Peyer's patch (tissue), 4 donors: ENCODE results near the gene DNAH14.

ENCODE experiments used
- POLR2A ChIP-seq, 2 donors: fragments of 450-650 bp; IDR thresholded peaks; one replicate each; pipeline ENCODE4 v1.5.1; 2017; ENCODE audit warnings: antibody characterized with exemption in 2 of 2, mild to moderate bottlenecking in 2 of 2, moderate library complexity in 2 of 2
- TF ChIP-seq, protein P1 (sequence below), 6 experiments: fragments of 450-650 bp in 4 of 6; fragments of 200-600 bp in 2 of 6; sonication (generic) in 1 of 6; IDR thresholded peaks; one replicate each; pipeline ENCODE4 v1.5.1; 2017 to 2019; ENCODE audit warnings: antibody characterized with exemption in 6 of 6, mild to moderate bottlenecking in 3 of 6, moderate library complexity in 1 of 6

DNA sequence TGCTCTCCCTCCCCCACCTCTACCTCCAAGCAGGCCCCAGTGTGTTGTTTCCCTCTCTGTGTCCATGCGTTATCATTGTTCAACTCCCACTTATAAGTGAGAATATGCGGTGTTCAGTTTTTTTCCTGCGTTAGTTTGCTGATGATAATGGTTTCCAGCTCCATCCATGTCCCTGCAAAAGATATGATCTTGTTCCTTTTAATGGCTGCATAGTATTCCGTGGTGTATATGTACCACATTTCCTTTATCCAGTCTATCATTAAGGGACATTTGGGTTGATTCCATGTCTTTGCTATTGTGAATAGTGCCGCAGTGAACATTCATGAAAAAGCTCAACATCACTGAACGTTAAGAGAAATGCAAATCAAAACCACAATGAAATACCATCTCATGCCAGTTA, 58.6 kb downstream of the DNAH14 start:
- TF ChIP-seq, protein P1, sequence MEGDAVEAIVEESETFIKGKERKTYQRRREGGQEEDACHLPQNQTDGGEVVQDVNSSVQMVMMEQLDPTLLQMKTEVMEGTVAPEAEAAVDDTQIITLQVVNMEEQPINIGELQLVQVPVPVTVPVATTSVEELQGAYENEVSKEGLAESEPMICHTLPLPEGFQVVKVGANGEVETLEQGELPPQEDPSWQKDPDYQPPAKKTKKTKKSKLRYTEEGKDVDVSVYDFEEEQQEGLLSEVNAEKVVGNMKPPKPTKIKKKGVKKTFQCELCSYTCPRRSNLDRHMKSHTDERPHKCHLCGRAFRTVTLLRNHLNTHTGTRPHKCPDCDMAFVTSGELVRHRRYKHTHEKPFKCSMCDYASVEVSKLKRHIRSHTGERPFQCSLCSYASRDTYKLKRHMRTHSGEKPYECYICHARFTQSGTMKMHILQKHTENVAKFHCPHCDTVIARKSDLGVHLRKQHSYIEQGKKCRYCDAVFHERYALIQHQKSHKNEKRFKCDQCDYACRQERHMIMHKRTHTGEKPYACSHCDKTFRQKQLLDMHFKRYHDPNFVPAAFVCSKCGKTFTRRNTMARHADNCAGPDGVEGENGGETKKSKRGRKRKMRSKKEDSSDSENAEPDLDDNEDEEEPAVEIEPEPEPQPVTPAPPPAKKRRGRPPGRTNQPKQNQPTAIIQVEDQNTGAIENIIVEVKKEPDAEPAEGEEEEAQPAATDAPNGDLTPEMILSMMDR (IDR thresholded peaks at IDR 0.05) = no peak
- TF ChIP-seq POLR2A (IDR thresholded peaks at IDR 0.05) = no peak
